Mucosa of descending colon (tissue), 3 donors: ENCODE measurements around the gene GPAM. TPM values are rescaled to one million over a fixed set of nuclear protein-coding genes. Genes with fewer than 3 reads are reported as not detected.

Experiments
- ATAC-seq: fragments of 200-7000 bp; cut with Tn5 transposase; one replicate; pipeline ENCODE4 v1.9.1; 2020; ENCODE audit warnings: mild to moderate bottlenecking, moderate library complexity
- DNase-seq, 3 donors: peaks; one replicate each; pipeline ENCODE4 v3.0.0-alpha.2; 2020
- H3K36me3 ChIP-seq: fragments of 200-600 bp; one replicate; pipeline ENCODE4 v1.8.0; 2021; ENCODE audit warnings: low read depth, mild to moderate bottlenecking
- H3K4me1 ChIP-seq: fragments of 200-600 bp; one replicate; pipeline ENCODE4 v1.8.0; 2021; ENCODE audit warnings: low read depth, mild to moderate bottlenecking
- H3K4me3 ChIP-seq: fragments of 200-600 bp; one replicate; pipeline ENCODE4 v1.8.0; 2021; ENCODE audit warnings: mild to moderate bottlenecking
- H3K9me3 ChIP-seq: fragments of 200-600 bp; one replicate; pipeline ENCODE4 v1.8.0; 2021; ENCODE audit warnings: mild to moderate bottlenecking
- CTCF ChIP-seq: fragments of 200-600 bp; IDR thresholded peaks from one replicate; pipeline ENCODE4 v1.8.0; 2022; ENCODE audit warnings: antibody characterized with exemption, mild to moderate bottlenecking
- intact Hi-C, 2 donors: fragments of 100-400 bp; cut with DNase I in 1 of 2; cut with micrococcal nuclease in 1 of 2; formaldehyde crosslinking; loops; one replicate each; pipeline versions ENCODE4 v1.11.0 to v1.11.1; 2022; cut with DNase I, micrococcal nuclease
- total RNA-seq, 3 donors: library from RNA; stranded (reverse); fragmentation: NEBNext Ultra II Directional in 2 of 3; extraction: Animal tissue kit (Norgen Biotek cat#: 25700) in 2 of 3; gene quantifications; one replicate each; pipeline versions ENCODE4 v1.2.1 to v1.2.4, GENCODE V29; 2021 to 2023
- donor health status: DM: no; HTN: no; CAD: no; lungs with moderate emphysema.
- donor health status: DM: no; HTN: no; CAD: no.
- donor health status: DM: no; HTN: yes; CAD: no.

GPAM gene
- total RNA-seq, 3 donors from 2014 or later: 5.8 to 15.5 (median 9.8) TPM

GRCh38 chr10:112131996-112132395 lies 51.6 kb downstream of the GPAM start:
- H3K4me1 ChIP-seq: no peaks in the 10 kb centered on the region
- ATAC-seq (no peak), DNase-seq (no peak)
- no peak for TF ChIP-seq CTCF
- H3K9me3 ChIP-seq: no peaks in the 10 kb centered on the region
- no peaks in the 10 kb centered on the region for H3K36me3 ChIP-seq
- intact Hi-C loops: loop anchor here in 1 of 2 donors (10.0 kb wide), 1 partner anchor 377 kb away; no protein-coding TSS in a partner anchor
- H3K4me3 ChIP-seq: no peak overlapping the region

GRCh38 chr10:112131346-112131745 lies 52.2 kb downstream of the GPAM start:
- Histone ChIP-seq H3K9me3 (no peaks in the 10 kb centered on the region), H3K4me3 (no peak overlapping the region), H3K4me1 (no peaks in the 10 kb centered on the region), H3K36me3 (no peaks in the 10 kb centered on the region)
- TF ChIP-seq CTCF: no peak
- DNase-seq (no peak), ATAC-seq (no peak)
- intact Hi-C loops: loop anchor here in 1 of 2 donors (10.0 kb wide), 1 partner anchor 377 kb away; no protein-coding TSS in a partner anchor

- intact Hi-C loops: no loop called here
- Histone ChIP-seq H3K4me1 (no peaks in the 10 kb centered on the region), H3K9me3 (no peaks in the 10 kb centered on the region), H3K4me3 (no peak overlapping the region), H3K36me3 (no peaks in the 10 kb centered on the region)
- ATAC-seq (no peak), DNase-seq (no peak)
- no peak for TF ChIP-seq CTCF
Measured at GRCh38 chr10:112126901-112127300, 56.7 kb downstream of the GPAM start.

GRCh38 chr10:112126172-112126571 lies 57.4 kb downstream of the GPAM start:
- no peak for TF ChIP-seq CTCF
- Histone ChIP-seq H3K4me3 (no peak overlapping the region), H3K4me1 (no peaks in the 10 kb centered on the region), H3K36me3 (no peaks in the 10 kb centered on the region), H3K9me3 (no peaks in the 10 kb centered on the region)
- no peak for ATAC-seq
- intact Hi-C loops: no loop called here
- DNase-seq: no peak

GRCh38 chr10:112124866-112125265 lies 58.7 kb downstream of the GPAM start:
- TF ChIP-seq CTCF: no peak
- no peak overlapping the region for H3K4me3 ChIP-seq
- ATAC-seq (peak; percentile 22), DNase-seq (no peak)
- H3K36me3 ChIP-seq: no peaks in the 10 kb centered on the region
- no peaks in the 10 kb centered on the region for H3K4me1 ChIP-seq
- intact Hi-C loops: no loop called here
- no peaks in the 10 kb centered on the region for H3K9me3 ChIP-seq

GRCh38 chr10:112122827-112123226 lies 60.7 kb downstream of the GPAM start:
- TF ChIP-seq CTCF: no peak
- intact Hi-C loops: no loop called here
- Histone ChIP-seq H3K4me1 (no peaks in the 10 kb centered on the region), H3K9me3 (no peaks in the 10 kb centered on the region), H3K36me3 (no peaks in the 10 kb centered on the region), H3K4me3 (no peak overlapping the region)
- DNase-seq (no peak), ATAC-seq (no peak)
